Measurements from ENCODE around the gene FASTKD2. TPM values are rescaled to one million over a fixed set of nuclear protein-coding genes. Genes with fewer than 3 reads are reported as not detected.

Gene FASTKD2
- total and polyA plus RNA-seq, 2 donors (not counting 3 experiments of a cell fraction or from before 2014, with no cell fraction given): 20.6 to 22.6 TPM

- TF ChIP-seq FOS (IDR thresholded peaks at IDR 0.05; ENCODE audit: borderline replicate concordance, insufficient read depth, low read length) (no peak), GATA2 (IDR thresholded peaks at IDR 0.05; ENCODE audit: insufficient read depth, insufficient read length, low read depth, low read length) (no peak), CTCF (IDR thresholded peaks at IDR 0.05; ENCODE audit: extremely low read depth in 1 of 2, insufficient read depth in 1 of 2, low read depth in 1 of 2, low read length in 2 of 2) (no peak), JUN (IDR thresholded peaks at IDR 0.05; ENCODE audit: borderline replicate concordance, insufficient read depth, insufficient read length, low read depth) (no peak), POLR2AphosphoS5 (IDR thresholded peaks at IDR 0.05; ENCODE audit: insufficient read depth, low read depth, low read length) (no peak), POLR2A (IDR thresholded peaks at IDR 0.05; ENCODE audit: low read depth, low read length) (no peak), EZH2 (IDR thresholded peaks at IDR 0.05; ENCODE audit: borderline replicate concordance, low read depth, low read length, severe bottlenecking) (no peak), MAX (IDR thresholded peaks at IDR 0.05; ENCODE audit: insufficient read depth, insufficient read length) (no peak), MYC (IDR thresholded peaks at IDR 0.05; ENCODE audit: low read depth, low read length) (no peak)
- dilution Hi-C loops (cut with MboI; ENCODE audit: extremely low pct_ligation_motif_present, low sequenced_read_pairs): no loop called here
- no peaks in the 10 kb centered on the region for H3K9me1 ChIP-seq (replicated peaks; ENCODE audit: control insufficient read depth, extremely low read depth, insufficient read depth, low read length)
These were observed 32.1 kb upstream of the FASTKD2 start for GRCh38 chr2:206733341-206733740.

More at GRCh38 chr2:206733341-206733740, 32.1 kb upstream of the FASTKD2 start:
- BruUV-seq (replicated peaks): no TSS peak
- intact Hi-C loops (cut with micrococcal nuclease): no loop called here
- H3K27ac ChIP-seq (ENCODE audit: insufficient read depth, low read depth, low read length): no peak overlapping the region
- H3K4me3 ChIP-seq (replicated peaks in 1 of 3; ENCODE audit: insufficient read depth in 1 of 3, low read depth in 1 of 3, low read length in 3 of 3): no peak overlapping the region
- H3K79me2 ChIP-seq (ENCODE audit: control insufficient read depth, insufficient read depth, low read length): no peaks in the 10 kb centered on the region
- no peaks in the 10 kb centered on the region for H3K9me3 ChIP-seq (replicated peaks; ENCODE audit: control insufficient read depth, insufficient read depth, low read length)
- no peak overlapping the region for H2AFZ ChIP-seq (ENCODE audit: low read depth, low read length)
- peaks cover 0 to 4% of the 10 kb centered on the region in 2 experiments for H3K27me3 ChIP-seq (ENCODE audit: control insufficient read depth in 2 of 2, insufficient read depth in 2 of 2, low read length in 2 of 2)
- no peaks in the 10 kb centered on the region for H3K36me3 ChIP-seq (ENCODE audit: control insufficient read depth in 2 of 2, extremely low read depth in 1 of 2, insufficient read depth in 2 of 2, low read length in 2 of 2)
- ChIA-PET POLR2A (no interaction called here), CTCF (no interaction called here)
- no peak for DNase-seq (ENCODE audit: low read depth, low spot score)
- FAIRE-seq: no peak
- H4K20me1 ChIP-seq (replicated peaks; ENCODE audit: control insufficient read depth, extremely low read depth, insufficient read depth, low read length): no peaks in the 10 kb centered on the region
- no peak overlapping the region for H3K4me2 ChIP-seq (ENCODE audit: insufficient read depth, low read length)
- no peaks in the 10 kb centered on the region for H3K4me1 ChIP-seq (ENCODE audit: control insufficient read depth, extremely low read depth, insufficient read depth, low read length)
- no peak overlapping the region for H3K9ac ChIP-seq (replicated peaks; ENCODE audit: extremely low read depth, insufficient read depth, low read length)

All from endothelial cell of umbilical vein (primary cell).